SK-N-MC (cell line): ENCODE measurements around the gene PRDM16.

Experiments
- EZH2 ChIP-seq: fragments of 200-600 bp; sonication (generic); IDR thresholded peaks from one replicate; pipeline ENCODE4 v1.6.1; 2017; ENCODE audit warnings: antibody characterized with exemption
- POLR2AphosphoS5 ChIP-seq: IDR thresholded peaks from 2 replicates; pipeline ENCODE4 v1.6.1; 2012; ENCODE audit warnings: mild to moderate bottlenecking, low read depth, low read length, borderline replicate concordance

- no peak for TF ChIP-seq EZH2
- no peak for TF ChIP-seq POLR2AphosphoS5
These were observed 143.7 kb downstream of the PRDM16 start for GRCh38 chr1:3212453-3213355.
